ENCODE data around the gene NELFB. TPM values are rescaled to one million over a fixed set of nuclear protein-coding genes. Genes with fewer than 3 reads are reported as not detected.
A peak's percentile ranks its signal among the peaks of the same experiment; 100 is the strongest.

Gene NELFB
- total RNA-seq, 1 donor from 2014 or later: 61.9 TPM

DNA sequence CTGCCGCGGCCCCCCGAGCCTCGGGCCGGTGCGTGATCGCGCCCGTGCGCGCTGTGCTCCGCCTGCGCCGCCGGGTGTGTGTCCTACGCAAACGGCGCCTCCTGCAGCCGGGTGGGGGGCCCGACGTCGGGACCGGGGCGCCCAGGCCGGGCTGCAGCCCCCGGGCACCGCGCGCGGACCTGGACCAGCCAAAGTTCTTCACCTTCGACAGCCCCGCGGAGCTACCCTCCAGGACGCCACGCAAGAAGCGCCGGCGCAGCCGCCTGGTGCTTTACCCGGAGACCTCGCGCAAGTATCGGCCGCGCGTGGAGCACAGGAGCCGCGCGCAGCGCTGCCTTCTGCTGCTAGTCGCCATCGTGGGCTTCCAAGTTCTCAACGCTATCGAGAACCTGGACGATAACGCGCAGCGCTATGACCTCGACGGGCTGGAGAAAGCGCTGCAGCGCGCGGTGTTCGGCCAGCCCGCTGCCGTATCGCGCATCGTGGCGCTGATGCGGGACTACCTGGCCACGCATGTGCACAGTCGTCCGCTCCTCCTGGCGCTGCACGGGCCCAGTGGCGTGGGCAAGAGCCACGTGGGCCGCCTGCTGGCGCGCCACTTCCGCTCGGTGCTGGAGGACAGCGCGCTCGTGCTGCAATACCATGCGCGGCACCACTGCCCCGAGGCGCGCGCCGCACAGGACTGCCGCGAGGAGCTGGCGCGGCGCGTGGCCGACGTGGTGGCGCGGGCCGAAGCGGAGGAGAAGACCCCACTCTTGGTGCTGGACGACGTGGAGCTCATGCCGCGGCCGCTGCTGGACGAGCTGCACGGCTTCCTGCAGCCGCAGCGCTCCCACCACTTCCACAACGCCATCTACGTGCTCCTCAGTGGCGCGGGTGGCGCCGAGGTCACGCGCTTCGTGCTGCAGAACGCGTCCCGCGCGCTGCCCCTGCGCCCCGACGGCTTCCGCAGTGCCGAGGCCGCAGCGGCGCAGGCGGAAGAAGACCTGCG is 23.9 kb downstream of the NELFB start:
- TF ChIP-seq, protein P1, sequence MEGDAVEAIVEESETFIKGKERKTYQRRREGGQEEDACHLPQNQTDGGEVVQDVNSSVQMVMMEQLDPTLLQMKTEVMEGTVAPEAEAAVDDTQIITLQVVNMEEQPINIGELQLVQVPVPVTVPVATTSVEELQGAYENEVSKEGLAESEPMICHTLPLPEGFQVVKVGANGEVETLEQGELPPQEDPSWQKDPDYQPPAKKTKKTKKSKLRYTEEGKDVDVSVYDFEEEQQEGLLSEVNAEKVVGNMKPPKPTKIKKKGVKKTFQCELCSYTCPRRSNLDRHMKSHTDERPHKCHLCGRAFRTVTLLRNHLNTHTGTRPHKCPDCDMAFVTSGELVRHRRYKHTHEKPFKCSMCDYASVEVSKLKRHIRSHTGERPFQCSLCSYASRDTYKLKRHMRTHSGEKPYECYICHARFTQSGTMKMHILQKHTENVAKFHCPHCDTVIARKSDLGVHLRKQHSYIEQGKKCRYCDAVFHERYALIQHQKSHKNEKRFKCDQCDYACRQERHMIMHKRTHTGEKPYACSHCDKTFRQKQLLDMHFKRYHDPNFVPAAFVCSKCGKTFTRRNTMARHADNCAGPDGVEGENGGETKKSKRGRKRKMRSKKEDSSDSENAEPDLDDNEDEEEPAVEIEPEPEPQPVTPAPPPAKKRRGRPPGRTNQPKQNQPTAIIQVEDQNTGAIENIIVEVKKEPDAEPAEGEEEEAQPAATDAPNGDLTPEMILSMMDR (conservative IDR thresholded peaks at IDR 0.05): no peak
- Mint-ChIP-seq H3K27ac (no peak overlapping the region), H3K36me3 (no peaks in the 10 kb centered on the region), H3K4me3 (no peak overlapping the region), H3K27me3 (peaks cover 19% of the 10 kb centered on the region), H3K4me1 (ENCODE audit: unreplicated experiment) (peaks cover 17% of the 10 kb centered on the region), H3K9me3 (no peaks in the 10 kb centered on the region)
- peak; percentile 66 for DNase-seq (ENCODE audit: extremely low spot score, unreplicated experiment)

DNA sequence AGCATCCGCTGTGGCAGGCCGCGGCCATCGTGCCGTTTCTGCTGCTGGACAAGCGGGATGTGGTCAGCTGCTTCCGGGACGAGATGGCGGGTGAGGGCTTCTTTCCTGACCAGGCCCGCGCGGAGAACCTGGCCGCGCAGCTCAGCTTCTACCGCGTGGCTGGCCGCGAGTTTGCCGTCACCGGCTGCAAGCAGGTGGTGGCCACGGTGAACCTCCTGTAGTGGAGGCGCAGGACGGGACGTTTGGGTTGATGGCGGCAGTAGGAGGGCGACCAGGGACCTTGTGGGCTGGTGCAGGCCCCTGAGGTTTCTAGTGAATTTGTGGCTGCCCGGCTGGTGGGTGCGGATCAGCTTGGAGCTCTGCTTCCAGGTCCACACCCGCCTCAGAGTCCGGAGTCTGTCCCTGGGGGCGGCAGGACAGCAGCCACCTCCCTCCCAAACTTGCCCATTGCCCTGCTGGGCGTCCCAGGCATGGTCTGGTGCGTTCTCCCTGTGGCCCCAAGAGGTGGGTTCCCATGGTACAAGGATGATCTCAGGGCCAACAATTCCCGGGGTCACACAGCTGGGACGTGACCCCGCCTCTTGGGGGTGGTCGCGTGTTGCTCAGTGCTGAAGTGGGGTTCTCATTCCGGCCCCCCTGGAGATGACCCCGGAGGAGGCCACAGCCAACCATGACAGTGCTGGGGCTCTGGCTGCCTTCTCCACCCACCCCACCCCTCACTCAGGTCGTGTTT is 24.8 kb downstream of the NELFB start:
- Mint-ChIP-seq H3K36me3 (no peaks in the 10 kb centered on the region), H3K27ac (no peak overlapping the region), H3K27me3 (peaks cover 19% of the 10 kb centered on the region), H3K9me3 (no peaks in the 10 kb centered on the region), H3K4me1 (ENCODE audit: unreplicated experiment) (peaks cover 13% of the 10 kb centered on the region), H3K4me3 (no peak overlapping the region)
- DNase-seq (ENCODE audit: extremely low spot score, unreplicated experiment): peak; percentile 68
- TF ChIP-seq, protein P1 (conservative IDR thresholded peaks at IDR 0.05): no peak

DNA sequence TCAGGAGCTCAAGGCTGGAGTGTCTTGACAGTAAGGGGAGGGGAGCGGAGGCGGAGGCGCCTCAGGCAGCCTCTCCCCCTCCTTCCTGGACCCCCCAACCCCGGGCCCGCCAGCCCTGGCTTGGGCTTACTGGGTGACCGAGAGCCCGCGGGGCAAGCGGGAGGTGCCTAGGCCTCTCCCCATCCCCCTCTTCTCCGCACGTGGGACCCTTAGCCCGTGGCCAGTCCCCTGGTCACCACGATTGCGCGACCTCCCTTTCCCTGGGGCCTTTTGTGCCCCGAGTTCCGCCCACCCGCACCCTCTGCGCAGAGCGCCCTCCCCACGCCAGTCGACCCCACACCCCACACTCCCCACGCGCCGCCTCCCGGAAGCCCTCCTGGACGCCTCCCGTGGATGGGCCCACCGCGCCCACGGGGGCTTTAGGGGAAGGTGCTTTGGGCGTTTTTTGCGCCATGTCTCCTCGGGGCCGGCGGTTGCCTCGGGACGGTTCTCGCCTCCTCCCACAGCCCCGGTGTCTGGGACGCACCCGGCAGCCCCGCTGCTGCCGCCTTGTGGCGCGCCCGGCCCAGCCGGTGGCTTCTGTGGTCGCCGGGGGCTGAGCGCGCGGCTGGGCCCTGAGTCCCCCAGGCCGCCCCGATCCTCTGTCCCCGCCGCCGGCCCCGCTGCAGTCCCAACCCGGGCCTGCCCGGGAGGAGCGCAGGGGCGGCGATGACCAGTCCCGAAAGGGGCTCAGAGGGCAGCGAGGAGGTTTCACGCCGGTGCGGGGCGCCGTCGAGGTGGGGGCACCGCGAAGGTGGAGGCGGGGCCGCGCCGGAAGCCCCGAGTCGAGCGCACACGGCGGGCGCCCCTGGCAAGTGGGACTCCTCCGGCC is 25.6 kb downstream of the NELFB start:
- no peaks in the 10 kb centered on the region for H3K9me3 Mint-ChIP-seq
- peaks cover 7% of the 10 kb centered on the region for H3K4me1 Mint-ChIP-seq (ENCODE audit: unreplicated experiment)
- peaks cover 19% of the 10 kb centered on the region for H3K27me3 Mint-ChIP-seq
- H3K36me3 Mint-ChIP-seq: no peaks in the 10 kb centered on the region
- H3K27ac Mint-ChIP-seq: no peak overlapping the region
- peak; percentile 71 for DNase-seq (ENCODE audit: extremely low spot score, unreplicated experiment)
- TF ChIP-seq, protein P1 (conservative IDR thresholded peaks at IDR 0.05): peak; percentile 71
- no peak overlapping the region for H3K4me3 Mint-ChIP-seq

DNA sequence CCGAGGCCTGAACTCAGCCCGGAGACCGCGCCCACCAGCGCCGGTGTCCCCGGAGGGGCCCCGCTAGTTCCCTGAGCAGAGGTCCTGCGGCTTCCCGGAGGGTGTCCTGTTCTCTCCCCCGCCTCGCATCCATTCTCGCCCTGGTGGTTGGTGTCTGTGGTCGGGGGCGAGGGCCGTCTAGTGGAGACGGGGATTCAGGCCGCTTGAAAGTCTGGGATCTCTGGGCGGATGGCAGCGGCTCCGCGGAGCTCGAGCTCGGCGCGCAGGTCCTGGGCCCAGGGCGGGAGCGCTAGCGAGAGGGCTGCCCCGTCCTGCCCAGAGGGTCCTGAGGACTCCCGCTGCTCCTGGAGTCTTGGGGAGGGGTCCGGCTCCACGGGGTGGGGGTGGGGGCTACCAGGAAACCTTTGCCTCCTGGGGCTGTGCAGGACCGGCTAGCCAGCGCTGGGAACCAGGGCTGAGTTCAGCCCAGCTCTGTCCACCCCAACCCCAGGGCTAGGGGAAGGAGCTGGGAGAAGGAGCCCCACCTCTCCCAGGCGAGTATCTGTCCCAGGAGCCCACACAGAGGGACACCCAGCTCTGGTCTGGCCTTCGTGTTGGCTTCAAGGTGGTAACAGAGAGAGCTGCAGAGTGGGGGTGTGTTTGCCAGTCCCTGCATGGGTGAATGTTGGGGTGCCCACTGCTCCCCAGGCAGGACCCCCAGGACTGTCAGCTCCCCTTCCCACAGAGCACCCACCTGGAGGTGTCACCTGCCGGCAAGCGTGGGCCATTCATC is 26.4 kb downstream of the NELFB start:
- peak; percentile 68 for DNase-seq (ENCODE audit: extremely low spot score, unreplicated experiment)
- Mint-ChIP-seq H3K9me3 (no peaks in the 10 kb centered on the region), H3K27ac (no peak overlapping the region), H3K4me1 (ENCODE audit: unreplicated experiment) (peaks cover 5% of the 10 kb centered on the region), H3K36me3 (no peaks in the 10 kb centered on the region), H3K4me3 (peak overlapping the region; percentile 34), H3K27me3 (peaks cover 19% of the 10 kb centered on the region)
- TF ChIP-seq, protein P1 (conservative IDR thresholded peaks at IDR 0.05): no peak
